ENCODE data around the gene TBC1D22A.

TBC1D22A gene

GRCh38 chr22:47193606-47194329 lies 431.3 kb downstream of the TBC1D22A start:
- no peak for DNase-seq (ENCODE audit: low spot score)
- TF ChIP-seq CTCF (IDR thresholded peaks at IDR 0.05; ENCODE audit: extremely low read depth, missing control alignments), result no peak

- no peak for DNase-seq (ENCODE audit: low spot score)
- no peak for TF ChIP-seq CTCF (IDR thresholded peaks at IDR 0.05; ENCODE audit: extremely low read depth, missing control alignments)
Measured at GRCh38 chr22:47194476-47195155, 432.2 kb downstream of the TBC1D22A start.

- TF ChIP-seq CTCF (IDR thresholded peaks at IDR 0.05; ENCODE audit: extremely low read depth, missing control alignments), result no peak
Measured at GRCh38 chr22:47195156-47195483, 432.7 kb downstream of the TBC1D22A start.

GRCh38 chr22:47195484-47196165 lies 433.2 kb downstream of the TBC1D22A start:
- no peak for DNase-seq (ENCODE audit: low spot score)
- TF ChIP-seq CTCF (IDR thresholded peaks at IDR 0.05; ENCODE audit: extremely low read depth, missing control alignments), result no peak

More at GRCh38 chr22:47195156-47195483, 432.7 kb downstream of the TBC1D22A start:
- DNase-seq (ENCODE audit: low spot score), result no peak

- TF ChIP-seq CTCF (IDR thresholded peaks at IDR 0.05; ENCODE audit: extremely low read depth, missing control alignments), result no peak
Measured at GRCh38 chr22:47196166-47196849, 433.9 kb downstream of the TBC1D22A start.

GRCh38 chr22:47196881-47197772 lies 434.7 kb downstream of the TBC1D22A start:
- DNase-seq (ENCODE audit: low spot score), result no peak
- no peak for TF ChIP-seq CTCF (IDR thresholded peaks at IDR 0.05; ENCODE audit: extremely low read depth, missing control alignments)

More at GRCh38 chr22:47196166-47196849, 433.9 kb downstream of the TBC1D22A start:
- no peak for DNase-seq (ENCODE audit: low spot score)
